HG03060 (cell line): Measurements from ENCODE around the gene UPK3BL1.
"Not testable (repeated sequence)": the region's sequence is repeated elsewhere in the genome, so short reads cannot be mapped to it uniquely, and the experiment has no call there.

Source experiments
- ATAC-seq: cut with Tn5 transposase; IDR thresholded peaks from one replicate; pipeline ENCODE4 v1.9.1; 2021; ENCODE audit warnings: low read depth, moderate number of reproducible peaks; ENCODE audit not compliant: unreplicated experiment

The UPK3BL1 gene

DNA sequence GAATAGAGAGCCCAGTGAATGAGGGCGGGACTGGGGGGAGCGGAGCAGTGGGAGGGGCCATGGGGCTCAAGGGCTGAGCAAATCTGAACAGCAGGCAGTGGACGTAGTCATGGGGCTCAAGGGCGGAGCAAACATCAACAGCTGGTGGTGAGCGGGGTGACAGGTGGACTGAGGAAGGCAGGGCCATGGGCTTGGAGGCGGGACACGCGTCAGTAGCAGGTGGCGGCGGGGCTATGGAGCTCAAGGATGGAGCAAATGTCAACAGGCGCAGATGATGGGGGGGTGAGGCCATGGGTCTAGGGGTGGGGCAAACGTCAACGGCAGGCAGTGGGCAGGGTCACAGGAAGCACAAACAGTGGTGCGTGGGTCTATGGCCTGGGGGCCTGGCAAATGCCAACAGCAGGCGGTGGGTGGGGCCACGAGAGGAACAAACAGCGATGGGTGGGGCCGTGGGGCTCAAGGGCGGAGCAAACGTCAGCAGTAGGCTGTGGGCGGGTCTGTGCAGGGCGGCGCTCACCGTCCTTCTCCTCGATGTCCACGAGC is 50.0 kb downstream of the UPK3BL1 start:
- not testable (repeated sequence) for ATAC-seq

DNA sequence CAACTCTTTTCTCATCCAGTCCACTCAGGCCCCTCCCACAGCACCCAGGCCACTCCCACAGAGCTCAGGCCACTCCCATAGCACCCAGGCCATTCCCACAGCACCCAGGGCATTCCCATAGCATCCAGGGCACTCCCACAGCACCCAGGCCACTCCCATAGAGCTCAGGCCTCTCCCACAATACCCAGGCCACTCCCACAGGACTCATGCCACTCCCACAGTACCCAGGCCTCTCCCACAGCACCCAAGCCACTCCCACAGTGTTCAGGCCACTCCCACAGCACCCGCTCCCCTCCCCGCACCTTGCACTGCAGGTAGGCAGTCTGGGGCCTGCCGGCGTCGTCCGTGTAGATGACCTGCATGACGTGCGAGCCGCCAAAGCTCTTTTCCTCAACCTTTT is 52.7 kb downstream of the UPK3BL1 start:
- ATAC-seq: peak; percentile 44
